ENCODE data around the gene DIS3L.
A peak's percentile ranks its signal among the peaks of the same experiment; 100 is the strongest.
"Not testable (repeated sequence)": the region's sequence is repeated elsewhere in the genome, so short reads cannot be mapped to it uniquely, and the experiment has no call there.

Gene DIS3L

GRCh38 chr15:66293419-66294156 is at the start of gene DIS3L:
Gene DIS3L (plus strand): TSS chr15:66293568. CDS start chr15:66293597, 29 bp downstream.
- peak; percentile 9 to 22 for DNase-seq

DNA sequence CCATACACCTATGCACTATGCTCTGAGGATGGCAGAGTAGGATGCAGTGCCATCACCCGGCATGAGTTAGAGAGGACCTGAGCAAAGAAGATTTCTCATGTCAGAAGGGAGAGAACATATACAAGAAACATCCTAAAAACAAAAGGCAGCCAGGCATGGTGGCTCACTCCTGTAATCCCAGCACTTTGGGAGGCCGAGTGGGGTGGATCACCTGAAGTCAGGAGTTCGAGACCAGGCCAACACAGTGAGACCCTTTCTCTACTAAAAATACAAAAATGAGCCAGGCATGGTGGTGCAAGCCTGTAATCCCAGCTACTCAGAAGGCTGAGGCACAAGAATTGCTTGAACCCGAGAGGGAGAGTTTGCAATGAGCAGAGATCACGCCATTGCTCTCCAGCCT is 47.5 kb upstream of the DIS3L start:
- DNase-seq: not testable (repeated sequence)

DNA sequence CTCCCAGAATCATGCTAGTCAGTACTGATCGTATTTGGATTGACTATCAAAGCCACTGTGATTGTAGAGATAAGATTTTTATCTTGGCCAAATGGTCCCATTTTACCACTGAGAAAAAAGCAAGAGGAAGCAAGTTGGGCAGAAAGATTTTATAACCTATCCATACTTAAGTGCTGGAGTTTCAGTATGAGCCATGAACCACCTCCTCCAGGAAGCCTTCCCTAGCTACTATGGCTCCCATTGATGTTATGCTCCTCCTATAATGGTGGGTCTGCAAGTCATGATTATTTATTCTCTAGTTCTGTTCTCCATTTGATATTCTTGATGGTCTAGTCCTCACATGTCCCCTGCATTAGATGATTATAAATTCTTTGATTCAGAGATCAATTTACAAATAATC is 46.4 kb upstream of the DIS3L start:
- no peak for DNase-seq

GRCh38 chr15:66249605-66250174 is 43.7 kb upstream of the DIS3L start:
- no peak for DNase-seq

DNA sequence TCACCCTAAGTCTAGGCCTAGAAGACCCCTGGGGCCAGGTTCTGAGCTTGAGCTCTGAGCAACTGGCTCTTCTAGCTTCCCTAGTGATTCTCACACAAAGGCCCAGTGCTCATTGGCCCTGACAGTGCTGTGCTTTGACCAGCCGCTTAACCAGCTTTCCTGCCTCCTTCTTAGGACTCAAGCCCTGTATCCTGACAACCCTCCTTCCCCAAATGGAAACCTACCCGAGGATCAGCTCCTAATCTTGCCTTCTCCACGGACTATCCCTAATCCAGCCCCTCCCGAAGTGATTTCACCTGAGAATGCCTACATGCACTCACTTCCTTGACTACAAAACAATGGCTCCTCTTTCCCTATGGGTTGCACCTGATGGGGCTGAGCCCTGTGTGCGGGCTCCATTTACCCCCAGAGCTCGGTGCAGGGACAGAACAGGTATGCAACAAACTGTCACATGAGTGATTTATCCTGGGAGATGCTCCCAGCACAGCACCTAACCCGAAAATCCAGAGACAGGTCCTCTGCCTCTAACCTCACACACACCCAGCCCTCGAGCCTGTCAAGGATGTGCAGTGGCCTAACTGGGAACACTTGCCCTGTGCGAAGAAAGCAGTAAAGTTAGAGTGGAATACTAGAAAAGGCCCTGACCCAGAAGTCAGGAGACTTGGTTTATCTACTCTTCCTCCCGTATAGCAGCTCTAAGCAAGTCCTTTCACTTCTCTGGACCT is 42.1 kb upstream of the DIS3L start:
- no peak for DNase-seq

DNA sequence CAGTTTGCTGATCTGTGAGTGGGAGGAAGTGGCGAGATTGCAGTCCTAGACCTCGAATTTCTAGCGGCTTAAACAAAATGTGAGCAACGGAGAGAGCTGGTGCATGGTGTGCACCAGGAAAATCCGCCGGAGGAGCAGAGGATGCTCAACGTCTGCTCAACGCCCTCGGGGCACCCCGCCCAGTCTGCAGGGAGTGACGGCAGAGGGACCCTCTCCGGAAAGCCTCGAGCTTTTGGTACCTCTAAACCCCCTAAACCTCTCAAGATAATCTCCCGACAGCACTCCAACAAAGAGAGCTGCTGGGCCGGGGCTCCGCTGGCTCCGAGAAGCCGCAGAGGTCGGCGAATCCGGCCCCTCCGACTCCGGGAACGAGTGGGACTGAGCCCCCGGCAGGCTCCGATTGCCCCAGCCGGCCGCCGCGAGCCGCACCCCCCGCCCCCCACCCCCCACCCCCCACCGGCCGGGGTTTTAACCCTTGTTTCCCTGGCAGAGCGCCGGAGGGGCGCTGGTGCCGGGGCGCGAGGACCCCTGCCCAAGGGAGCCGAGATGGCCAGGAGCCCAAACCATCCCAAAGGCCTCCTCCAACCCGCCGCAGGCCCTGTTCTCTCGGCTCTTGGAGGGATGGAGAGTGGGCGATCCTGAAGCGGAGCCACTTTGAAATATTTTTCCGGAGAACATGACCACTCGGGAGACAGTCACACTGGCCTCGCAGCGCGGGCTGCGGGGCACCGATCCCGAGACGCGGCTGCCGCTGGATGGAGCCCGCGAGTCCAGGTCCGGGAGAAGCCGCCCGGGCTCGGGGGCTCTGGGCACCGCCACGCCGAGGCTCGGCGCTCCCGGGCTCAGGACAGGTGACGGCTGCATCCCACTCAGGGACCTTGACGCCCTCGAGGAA is 41.3 kb upstream of the DIS3L start:
- peak; percentile 7 to 33 for DNase-seq

GRCh38 chr15:66252685-66253417 is 40.5 kb upstream of the DIS3L start:
- peak in 1 of 2 experiments; percentile 26 for DNase-seq

DNA sequence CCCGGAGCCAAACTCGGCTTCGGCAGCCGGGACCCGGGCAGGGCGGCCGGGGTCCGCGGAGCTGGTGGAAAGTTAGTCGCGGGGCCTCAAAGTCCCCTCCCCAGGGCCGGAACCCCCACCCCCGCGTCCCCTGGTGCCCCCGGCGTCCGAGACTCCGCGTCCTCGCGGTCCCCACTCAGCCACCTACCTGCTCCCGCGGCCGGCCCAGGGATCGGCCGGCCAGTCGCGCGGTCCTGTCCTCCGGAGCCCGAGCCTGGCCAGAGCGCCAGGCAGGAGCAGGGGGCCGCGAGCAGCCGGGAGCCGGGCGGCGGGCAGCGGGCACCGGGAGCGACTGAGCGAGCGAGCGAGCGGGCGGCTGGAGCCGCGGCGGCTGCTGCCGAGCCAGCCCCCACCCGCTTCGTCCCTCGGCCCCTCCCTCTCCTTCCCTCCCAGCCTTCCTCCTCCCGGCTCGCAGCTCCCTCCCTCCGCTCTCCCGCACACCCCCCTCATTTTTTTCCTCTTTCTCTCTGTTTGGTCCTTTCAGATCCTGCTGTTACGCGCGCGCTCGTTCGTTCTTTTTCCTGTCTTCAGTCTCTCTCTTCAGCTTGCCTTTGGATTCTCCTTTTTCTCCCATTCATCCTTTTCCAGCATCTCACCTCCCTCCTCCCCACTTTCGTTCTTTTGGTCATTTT is 39.8 kb upstream of the DIS3L start, which contains the start of gene MEGF11:
TSS of gene MEGF11 (minus strand) at position 333 of the 671 bp plus-strand sequence. CDS start 125,347 bp downstream, outside the sequence.
- DNase-seq: peak in 1 of 2 experiments; percentile 1

GRCh38 chr15:66254089-66254950 is 39.0 kb upstream of the DIS3L start:
- no peak for DNase-seq

DNA sequence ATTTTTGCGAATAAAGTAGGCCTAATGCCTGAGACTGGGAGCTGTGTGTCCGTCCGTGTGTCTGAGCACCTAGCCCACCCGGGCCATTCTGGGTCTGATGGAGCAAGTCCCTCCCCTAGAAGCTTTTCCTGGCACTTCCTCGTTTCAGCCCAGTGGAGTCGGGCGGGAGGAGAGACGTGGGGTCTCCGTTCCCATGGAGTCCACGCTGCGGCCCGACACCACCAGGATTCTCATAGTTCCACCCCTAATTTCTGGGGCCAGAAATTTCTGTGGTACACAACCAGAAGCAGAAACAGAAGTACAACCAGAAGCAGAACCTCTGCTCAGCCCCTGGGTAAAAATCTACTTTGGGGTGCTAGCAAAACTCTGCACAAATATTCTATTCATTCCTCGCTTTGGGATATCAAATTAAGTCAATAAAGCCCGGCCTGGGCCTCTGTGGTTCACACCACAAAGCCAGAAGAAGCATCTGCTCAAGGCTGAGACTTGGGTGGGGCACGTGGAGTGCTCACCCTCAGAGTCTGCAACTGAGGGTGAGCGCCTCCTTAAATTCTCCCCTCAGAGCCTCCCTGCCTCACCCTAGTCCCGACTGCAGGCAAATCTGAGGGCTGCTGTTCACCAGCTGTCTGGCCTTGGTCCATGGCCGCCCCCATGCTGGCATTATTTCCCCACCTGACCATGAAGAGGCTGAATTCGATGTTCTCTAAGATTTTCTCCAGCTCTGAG is 38.3 kb upstream of the DIS3L start:
- no peak for DNase-seq

DNA sequence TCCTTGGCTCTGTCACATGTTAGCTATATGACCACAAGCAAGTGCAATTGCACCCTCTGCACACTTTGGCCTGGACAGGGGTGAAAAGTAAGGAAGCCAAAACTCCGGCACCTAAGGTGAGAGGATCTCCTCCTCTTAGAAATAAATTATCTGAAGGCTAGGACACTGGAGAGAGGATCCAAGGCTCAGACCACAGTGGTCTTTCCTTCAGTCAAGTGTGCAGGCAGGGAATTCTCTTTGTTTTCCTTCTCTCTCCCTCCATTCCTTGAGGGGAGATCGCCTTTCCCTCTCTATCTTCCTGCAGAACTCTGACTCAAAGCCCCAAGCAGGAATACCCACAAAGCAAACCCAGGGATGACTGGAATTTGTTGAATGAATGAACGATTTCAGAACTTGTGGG is 36.7 kb upstream of the DIS3L start:
- DNase-seq: no peak

DNA sequence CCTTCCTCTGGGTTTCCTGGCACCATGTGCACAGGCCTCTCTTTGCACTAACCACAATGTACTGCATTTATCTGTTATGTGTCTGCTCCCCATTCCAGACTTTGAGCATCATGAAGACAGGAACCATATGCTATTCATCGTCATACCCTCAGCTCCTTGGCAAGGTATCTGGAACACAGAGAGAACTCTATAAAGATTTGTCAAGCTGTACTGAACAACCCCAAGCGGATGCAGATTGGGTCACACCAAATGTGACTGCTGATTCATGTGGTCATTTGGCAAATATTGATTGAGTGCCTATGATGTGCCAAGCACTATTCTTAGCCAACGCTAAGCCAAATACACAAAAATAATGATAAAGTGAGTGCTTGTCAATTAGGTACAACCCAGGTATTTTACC is 32.3 kb upstream of the DIS3L start:
- DNase-seq: no peak

- DNase-seq: not testable (repeated sequence)
These were observed 30.5 kb upstream of the DIS3L start for GRCh38 chr15:66262837-66263236.

DNA sequence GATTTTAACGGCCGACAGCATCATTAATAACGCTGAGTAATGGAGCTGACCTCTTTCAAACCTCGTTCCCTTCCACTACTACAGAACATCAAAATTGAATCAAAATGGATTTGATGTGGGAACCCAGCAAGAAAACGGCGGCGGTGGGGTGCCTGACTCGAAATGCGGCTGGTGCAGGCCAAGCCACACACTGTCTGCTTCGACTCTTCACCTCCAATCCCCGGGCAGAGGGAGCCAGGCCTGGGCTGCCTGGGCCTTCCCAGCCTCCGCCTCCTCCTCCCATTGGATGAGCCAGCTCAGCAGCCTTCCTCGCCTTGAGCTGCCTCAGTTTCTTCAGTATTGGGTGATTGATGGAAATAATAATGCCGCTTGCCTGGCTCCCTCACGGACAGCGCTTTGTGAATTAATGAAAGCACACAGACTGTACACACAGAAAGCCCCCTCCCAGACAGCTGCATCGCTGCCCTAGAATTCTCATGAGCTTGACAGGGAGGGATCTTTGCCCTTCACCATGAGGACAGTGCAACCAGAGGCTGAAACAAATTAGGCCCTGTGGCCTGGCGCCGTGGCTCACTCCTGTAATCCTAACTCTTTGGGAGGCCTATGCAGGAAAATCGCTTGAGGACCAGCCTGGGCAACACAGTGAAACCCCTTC is 28.4 kb upstream of the DIS3L start:
- DNase-seq: no peak

- peak in 1 of 2 experiments; percentile 13 for DNase-seq
These were observed 23.9 kb upstream of the DIS3L start for GRCh38 chr15:66269326-66270090.

- no peak for DNase-seq
These were observed 22.4 kb upstream of the DIS3L start for GRCh38 chr15:66270932-66271331.

- DNase-seq: no peak
These were observed 18.0 kb upstream of the DIS3L start for GRCh38 chr15:66275352-66275751.

DNA sequence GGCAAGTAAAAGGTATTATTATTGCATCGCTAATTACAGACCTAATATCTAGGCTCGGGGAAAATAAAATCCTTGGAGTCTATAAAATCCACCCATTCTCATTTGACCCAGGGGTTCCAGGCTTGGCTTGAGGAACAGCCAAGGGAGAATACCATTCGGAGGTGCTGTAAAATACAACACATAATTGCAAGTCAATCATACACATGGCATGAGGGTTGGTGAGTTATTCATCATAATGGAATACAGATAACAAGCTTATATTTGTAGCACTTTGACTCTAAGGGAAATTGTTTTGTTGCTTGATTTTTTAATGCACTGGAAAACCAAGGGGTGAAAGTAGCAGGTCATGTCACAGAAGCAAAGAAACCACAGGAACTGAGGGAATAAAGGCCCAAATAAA is 16.8 kb upstream of the DIS3L start:
- no peak for DNase-seq

Data from NCI-H1930 (cell line).